ENCODE data around the gene LRRC18.

LRRC18 gene

GRCh38 chr10:48937796-48938195, 1.8 kb downstream of the LRRC18 start:
- Mint-ChIP-seq H3K27me3 (no peaks in the 10 kb centered on the region), H3K4me3 (no peak overlapping the region), H3K27ac (no peak overlapping the region), H3K36me3 (ENCODE audit: low read depth) (no peaks in the 10 kb centered on the region), H3K9me3 (no peaks in the 10 kb centered on the region), H3K4me1 (ENCODE audit: low read depth) (no peaks in the 10 kb centered on the region)

- H3K27me3 Mint-ChIP-seq: no peaks in the 10 kb centered on the region
- H3K36me3 Mint-ChIP-seq (ENCODE audit: low read depth): no peaks in the 10 kb centered on the region
- no peak overlapping the region for H3K4me3 Mint-ChIP-seq
- H3K9me3 Mint-ChIP-seq: no peaks in the 10 kb centered on the region
- no peak overlapping the region for H3K27ac Mint-ChIP-seq
- H3K4me1 Mint-ChIP-seq (ENCODE audit: low read depth): no peaks in the 10 kb centered on the region
Observed at GRCh38 chr10:48935577-48935976, 4.1 kb downstream of the LRRC18 start.

GRCh38 chr10:48934672-48935501, 4.8 kb downstream of the LRRC18 start:
- Mint-ChIP-seq H3K27me3 (peaks cover under 1% of the 10 kb centered on the region), H3K9me3 (no peaks in the 10 kb centered on the region), H3K4me1 (ENCODE audit: low read depth) (no peaks in the 10 kb centered on the region), H3K27ac (no peak overlapping the region), H3K4me3 (no peak overlapping the region), H3K36me3 (ENCODE audit: low read depth) (no peaks in the 10 kb centered on the region)

- Mint-ChIP-seq H3K36me3 (ENCODE audit: low read depth) (no peaks in the 10 kb centered on the region), H3K9me3 (no peaks in the 10 kb centered on the region), H3K4me1 (ENCODE audit: low read depth) (no peaks in the 10 kb centered on the region), H3K27me3 (peaks cover 5% of the 10 kb centered on the region), H3K4me3 (no peak overlapping the region), H3K27ac (no peak overlapping the region)
Observed at GRCh38 chr10:48932831-48933664, 6.6 kb downstream of the LRRC18 start.

GRCh38 chr10:48931188-48931587, 8.5 kb downstream of the LRRC18 start:
- Mint-ChIP-seq H3K9me3 (no peaks in the 10 kb centered on the region), H3K4me1 (ENCODE audit: low read depth) (no peaks in the 10 kb centered on the region), H3K36me3 (ENCODE audit: low read depth) (no peaks in the 10 kb centered on the region), H3K4me3 (no peak overlapping the region), H3K27ac (no peak overlapping the region), H3K27me3 (peaks cover 5% of the 10 kb centered on the region)

- Mint-ChIP-seq H3K27ac (no peak overlapping the region), H3K9me3 (no peaks in the 10 kb centered on the region), H3K4me1 (ENCODE audit: low read depth) (no peaks in the 10 kb centered on the region), H3K4me3 (no peak overlapping the region), H3K27me3 (peaks cover 5% of the 10 kb centered on the region), H3K36me3 (ENCODE audit: low read depth) (no peaks in the 10 kb centered on the region)
Observed at GRCh38 chr10:48929413-48929990, 10.1 kb downstream of the LRRC18 start.

GRCh38 chr10:48926764-48927540, 12.7 kb downstream of the LRRC18 start:
- Mint-ChIP-seq H3K27me3 (peaks cover 5% of the 10 kb centered on the region), H3K9me3 (no peaks in the 10 kb centered on the region), H3K36me3 (ENCODE audit: low read depth) (no peaks in the 10 kb centered on the region), H3K27ac (no peak overlapping the region), H3K4me3 (no peak overlapping the region), H3K4me1 (ENCODE audit: low read depth) (no peaks in the 10 kb centered on the region)

GRCh38 chr10:48926255-48926654, 13.4 kb downstream of the LRRC18 start:
- Mint-ChIP-seq H3K4me3 (no peak overlapping the region), H3K27me3 (peaks cover 5% of the 10 kb centered on the region), H3K27ac (no peak overlapping the region), H3K4me1 (ENCODE audit: low read depth) (no peaks in the 10 kb centered on the region), H3K9me3 (no peaks in the 10 kb centered on the region), H3K36me3 (ENCODE audit: low read depth) (no peaks in the 10 kb centered on the region)

- H3K27me3 Mint-ChIP-seq: peaks cover 5% of the 10 kb centered on the region
- H3K4me3 Mint-ChIP-seq: no peak overlapping the region
- H3K27ac Mint-ChIP-seq: no peak overlapping the region
- H3K4me1 Mint-ChIP-seq (ENCODE audit: low read depth): no peaks in the 10 kb centered on the region
- H3K9me3 Mint-ChIP-seq: no peaks in the 10 kb centered on the region
- no peaks in the 10 kb centered on the region for H3K36me3 Mint-ChIP-seq (ENCODE audit: low read depth)
Observed at GRCh38 chr10:48924988-48925387, 14.7 kb downstream of the LRRC18 start.

GRCh38 chr10:48923748-48924147, 15.9 kb downstream of the LRRC18 start:
- no peaks in the 10 kb centered on the region for H3K36me3 Mint-ChIP-seq (ENCODE audit: low read depth)
- H3K4me3 Mint-ChIP-seq: no peak overlapping the region
- H3K27ac Mint-ChIP-seq: no peak overlapping the region
- no peaks in the 10 kb centered on the region for H3K4me1 Mint-ChIP-seq (ENCODE audit: low read depth)
- no peaks in the 10 kb centered on the region for H3K9me3 Mint-ChIP-seq
- no peaks in the 10 kb centered on the region for H3K27me3 Mint-ChIP-seq

- H3K9me3 Mint-ChIP-seq: no peaks in the 10 kb centered on the region
- H3K27me3 Mint-ChIP-seq: peaks cover 8% of the 10 kb centered on the region
- no peak overlapping the region for H3K27ac Mint-ChIP-seq
- no peaks in the 10 kb centered on the region for H3K36me3 Mint-ChIP-seq (ENCODE audit: low read depth)
- no peak overlapping the region for H3K4me3 Mint-ChIP-seq
- no peaks in the 10 kb centered on the region for H3K4me1 Mint-ChIP-seq (ENCODE audit: low read depth)
Observed at GRCh38 chr10:48913674-48914073, 26.0 kb downstream of the LRRC18 start.

- Mint-ChIP-seq H3K4me1 (ENCODE audit: low read depth) (no peaks in the 10 kb centered on the region), H3K36me3 (ENCODE audit: low read depth) (no peaks in the 10 kb centered on the region), H3K4me3 (no peak overlapping the region), H3K27ac (no peak overlapping the region), H3K9me3 (no peaks in the 10 kb centered on the region), H3K27me3 (no peaks in the 10 kb centered on the region)
Observed at GRCh38 chr10:48910548-48910947, 29.1 kb downstream of the LRRC18 start.

GRCh38 chr10:48907730-48908129, 31.9 kb downstream of the LRRC18 start:
- H3K4me3 Mint-ChIP-seq: no peak overlapping the region

GRCh38 chr10:48906841-48907240, 32.8 kb downstream of the LRRC18 start:
- Mint-ChIP-seq H3K4me1 (ENCODE audit: low read depth) (no peaks in the 10 kb centered on the region), H3K27me3 (no peaks in the 10 kb centered on the region), H3K4me3 (no peak overlapping the region), H3K36me3 (ENCODE audit: low read depth) (no peaks in the 10 kb centered on the region), H3K9me3 (no peaks in the 10 kb centered on the region), H3K27ac (no peak overlapping the region)

More at GRCh38 chr10:48907730-48908129, 31.9 kb downstream of the LRRC18 start:
- Mint-ChIP-seq H3K27ac (no peak overlapping the region), H3K27me3 (no peaks in the 10 kb centered on the region), H3K9me3 (no peaks in the 10 kb centered on the region), H3K36me3 (ENCODE audit: low read depth) (no peaks in the 10 kb centered on the region), H3K4me1 (ENCODE audit: low read depth) (no peaks in the 10 kb centered on the region)
